GM12865 (cell line): Measurements from ENCODE around the gene SUSD4.

Source experiments
- DNase-seq: peaks from one replicate; pipeline ENCODE4 v3.0.0; 2010; ENCODE audit warnings: low read depth
- H3K4me3 ChIP-seq: 2 replicates; pipeline ENCODE4 v1.5.1; 2011; ENCODE audit warnings: mild to moderate bottlenecking, low read depth, low read length, control low read depth
- TF ChIP-seq, protein P1 (sequence below): IDR thresholded peaks from 2 replicates; pipeline ENCODE4 v1.5.1; 2011; ENCODE audit warnings: low read length, control low read depth, low read depth, inconsistent platforms; ENCODE audit not compliant: insufficient read depth; ENCODE audit errors: missing control alignments

Gene SUSD4

GRCh38 chr1:223211323-223211985 lies 152.5 kb downstream of the SUSD4 start:
- DNase-seq = no peak
- TF ChIP-seq, protein P1, sequence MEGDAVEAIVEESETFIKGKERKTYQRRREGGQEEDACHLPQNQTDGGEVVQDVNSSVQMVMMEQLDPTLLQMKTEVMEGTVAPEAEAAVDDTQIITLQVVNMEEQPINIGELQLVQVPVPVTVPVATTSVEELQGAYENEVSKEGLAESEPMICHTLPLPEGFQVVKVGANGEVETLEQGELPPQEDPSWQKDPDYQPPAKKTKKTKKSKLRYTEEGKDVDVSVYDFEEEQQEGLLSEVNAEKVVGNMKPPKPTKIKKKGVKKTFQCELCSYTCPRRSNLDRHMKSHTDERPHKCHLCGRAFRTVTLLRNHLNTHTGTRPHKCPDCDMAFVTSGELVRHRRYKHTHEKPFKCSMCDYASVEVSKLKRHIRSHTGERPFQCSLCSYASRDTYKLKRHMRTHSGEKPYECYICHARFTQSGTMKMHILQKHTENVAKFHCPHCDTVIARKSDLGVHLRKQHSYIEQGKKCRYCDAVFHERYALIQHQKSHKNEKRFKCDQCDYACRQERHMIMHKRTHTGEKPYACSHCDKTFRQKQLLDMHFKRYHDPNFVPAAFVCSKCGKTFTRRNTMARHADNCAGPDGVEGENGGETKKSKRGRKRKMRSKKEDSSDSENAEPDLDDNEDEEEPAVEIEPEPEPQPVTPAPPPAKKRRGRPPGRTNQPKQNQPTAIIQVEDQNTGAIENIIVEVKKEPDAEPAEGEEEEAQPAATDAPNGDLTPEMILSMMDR = no peak
- no peak overlapping the region for H3K4me3 ChIP-seq

GRCh38 chr1:223210788-223211120 lies 153.2 kb downstream of the SUSD4 start:
- H3K4me3 ChIP-seq = no peak overlapping the region
- TF ChIP-seq, protein P1 = no peak
- no peak for DNase-seq

- TF ChIP-seq, protein P1 = no peak
- no peak overlapping the region for H3K4me3 ChIP-seq
- no peak for DNase-seq
These were observed 153.8 kb downstream of the SUSD4 start for GRCh38 chr1:223209992-223210787.

DNA sequence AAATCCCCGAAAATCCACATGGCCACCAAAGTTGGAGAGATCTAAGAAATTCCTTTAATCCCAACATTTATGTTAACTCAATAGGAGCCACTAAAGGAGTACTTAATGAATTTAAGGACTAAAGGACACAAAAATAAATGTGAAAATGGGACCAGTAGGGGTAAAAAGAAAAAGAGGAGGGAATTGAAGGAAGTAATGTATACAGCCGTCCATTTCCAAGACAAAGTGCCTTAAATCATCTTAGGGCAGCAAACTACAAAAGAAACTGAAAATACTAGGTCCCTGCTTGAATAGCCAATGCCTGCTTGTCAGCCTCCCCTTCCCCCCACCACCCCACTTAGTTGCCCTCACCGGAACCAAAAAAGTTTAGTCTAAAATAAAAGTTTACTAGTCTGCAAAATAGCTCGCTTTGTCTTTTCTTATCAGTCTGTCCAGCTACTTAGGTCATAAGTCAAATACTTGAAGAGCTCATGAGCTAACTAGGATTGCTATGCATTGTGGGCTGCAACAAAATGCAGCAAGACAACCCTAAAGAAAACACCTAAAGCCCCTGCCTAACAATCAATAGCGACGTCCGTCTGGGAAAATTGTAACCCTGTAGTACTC lies 154.6 kb downstream of the SUSD4 start:
- no peak overlapping the region for H3K4me3 ChIP-seq
- TF ChIP-seq, protein P1 = no peak
- no peak for DNase-seq

DNA sequence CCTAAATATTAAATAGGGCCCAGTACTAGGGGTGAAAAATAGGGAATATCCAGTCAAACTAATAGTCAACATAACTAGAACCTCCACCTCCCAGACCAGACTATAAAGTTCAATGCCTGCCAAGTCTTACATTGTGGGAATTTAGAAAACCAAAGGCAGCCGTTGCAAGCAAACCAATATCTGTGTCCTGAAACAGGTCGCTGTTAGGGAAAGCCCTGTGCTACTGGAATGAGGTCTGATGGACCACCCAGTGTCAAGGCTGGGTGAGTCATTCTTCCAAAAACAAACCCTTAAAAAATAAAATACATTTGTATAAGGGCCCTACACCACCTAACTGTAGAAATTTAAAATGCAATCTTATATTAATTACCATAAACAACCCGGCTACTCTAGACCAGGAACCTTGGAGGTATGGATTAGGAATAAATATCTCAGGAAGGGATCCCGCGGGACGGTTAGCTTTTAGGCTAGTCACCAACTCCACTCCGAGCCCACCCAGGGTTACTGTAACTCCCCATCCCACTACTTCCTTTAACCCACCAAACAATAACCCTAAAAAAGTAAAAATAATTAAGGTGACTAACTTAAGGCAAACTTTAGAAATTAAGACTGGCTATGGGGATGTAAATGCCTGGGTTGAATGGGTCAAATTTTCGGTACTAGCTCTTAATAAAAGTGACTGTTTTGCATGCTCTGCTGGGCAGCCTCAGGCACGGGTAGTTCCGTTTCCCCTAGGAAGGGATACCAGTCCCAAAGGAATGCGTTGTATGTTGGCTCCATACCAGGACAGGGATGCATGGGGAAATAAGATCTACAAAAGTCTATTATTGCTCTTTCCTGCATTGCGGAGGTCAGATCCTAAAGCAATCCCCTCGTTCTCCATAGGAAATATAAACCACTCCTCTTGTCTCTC lies 155.6 kb downstream of the SUSD4 start:
- H3K4me3 ChIP-seq = no peak overlapping the region
- no peak for DNase-seq
- TF ChIP-seq, protein P1 = no peak

- TF ChIP-seq, protein P1 = no peak
- no peak overlapping the region for H3K4me3 ChIP-seq
- no peak for DNase-seq
These were observed 156.5 kb downstream of the SUSD4 start for GRCh38 chr1:223207293-223208066.
